NCI-H2196 treated with DMSO at 0.1 percent for 48 hours (cell line): ENCODE measurements around the gene PILRB.
A peak's percentile ranks its signal among the peaks of the same experiment; 100 is the strongest.
"Not testable (repeated sequence)": the region's sequence is repeated elsewhere in the genome, so short reads cannot be mapped to it uniquely, and the experiment has no call there.

Source experiments
- DNase-seq: peaks from one replicate; lab custom pipeline; 2025; ENCODE audit not compliant: unreplicated experiment; lab: John Stamatoyannopoulos, UW

Gene PILRB

DNA sequence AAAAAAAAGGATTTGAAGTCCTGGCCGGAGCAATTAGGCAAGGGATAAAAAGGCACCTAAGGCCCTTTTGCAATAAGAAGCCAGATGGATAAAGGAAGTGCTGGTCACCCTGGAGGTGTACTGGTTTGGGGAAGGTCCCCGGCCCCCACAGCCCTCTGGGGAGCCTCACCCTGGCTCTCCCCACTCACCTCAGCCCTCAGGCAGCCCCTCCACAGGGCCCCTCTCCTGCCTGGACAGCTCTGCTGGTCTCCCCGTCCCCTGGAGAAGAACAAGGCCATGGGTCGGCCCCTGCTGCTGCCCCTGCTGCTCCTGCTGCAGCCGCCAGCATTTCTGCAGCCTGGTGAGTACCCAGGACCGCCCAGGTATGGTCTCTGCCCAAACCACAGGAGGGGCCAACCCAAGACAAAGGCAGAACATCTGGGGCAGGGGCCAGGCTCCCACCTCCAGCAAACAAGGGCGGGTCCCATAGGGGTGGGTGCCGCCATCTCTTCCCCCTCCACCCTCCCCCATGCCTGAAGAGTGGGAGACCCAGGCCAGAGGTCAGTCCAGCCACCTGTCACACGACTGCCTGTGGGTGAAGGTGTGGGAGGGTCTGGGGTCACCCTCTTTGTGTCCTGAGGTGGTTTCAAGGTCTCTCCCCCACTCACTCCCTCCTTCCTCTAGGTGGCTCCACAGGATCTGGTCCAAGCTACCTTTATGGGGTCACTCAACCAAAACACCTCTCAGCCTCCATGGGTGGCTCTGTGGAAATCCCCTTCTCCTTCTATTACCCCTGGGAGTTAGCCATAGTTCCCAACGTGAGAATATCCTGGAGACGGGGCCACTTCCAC is at the start of gene PILRB:
PILRB (plus strand) TSS at position 91 of the 830 bp plus-strand sequence; CDS start at position 277, 186 bp downstream.
- no peak for DNase-seq

- DNase-seq = not testable (repeated sequence)
Measured at GRCh38 chr7:100318329-100318728, 39.6 kb upstream of the PILRB start.

- not testable (repeated sequence) for DNase-seq
Measured at GRCh38 chr7:100321648-100322047, 36.3 kb upstream of the PILRB start.

DNA sequence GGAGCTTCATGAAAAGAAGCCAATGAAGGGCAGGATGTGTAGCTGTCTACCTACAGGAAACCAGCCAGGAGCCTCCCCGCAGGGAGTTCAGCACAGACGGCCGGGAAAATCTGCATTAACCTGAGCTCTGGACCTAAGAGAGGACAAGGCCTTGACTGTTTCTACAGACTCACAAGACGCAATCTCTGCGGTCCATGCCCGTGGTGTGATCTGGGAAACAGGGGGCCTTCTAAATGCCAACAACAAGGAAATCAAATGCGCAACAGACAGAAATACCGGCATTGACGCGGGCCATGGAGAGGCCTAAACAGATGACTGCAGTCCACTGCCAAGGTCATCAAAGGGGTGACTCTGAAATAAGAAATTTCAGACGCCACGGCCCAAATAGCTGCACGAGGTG is 33.7 kb upstream of the PILRB start:
- DNase-seq = not testable (repeated sequence)

- not testable (repeated sequence) for DNase-seq
Measured at GRCh38 chr7:100325671-100326070, 32.2 kb upstream of the PILRB start.

GRCh38 chr7:100326914-100327313 is 31.0 kb upstream of the PILRB start:
- not testable (repeated sequence) for DNase-seq

DNA sequence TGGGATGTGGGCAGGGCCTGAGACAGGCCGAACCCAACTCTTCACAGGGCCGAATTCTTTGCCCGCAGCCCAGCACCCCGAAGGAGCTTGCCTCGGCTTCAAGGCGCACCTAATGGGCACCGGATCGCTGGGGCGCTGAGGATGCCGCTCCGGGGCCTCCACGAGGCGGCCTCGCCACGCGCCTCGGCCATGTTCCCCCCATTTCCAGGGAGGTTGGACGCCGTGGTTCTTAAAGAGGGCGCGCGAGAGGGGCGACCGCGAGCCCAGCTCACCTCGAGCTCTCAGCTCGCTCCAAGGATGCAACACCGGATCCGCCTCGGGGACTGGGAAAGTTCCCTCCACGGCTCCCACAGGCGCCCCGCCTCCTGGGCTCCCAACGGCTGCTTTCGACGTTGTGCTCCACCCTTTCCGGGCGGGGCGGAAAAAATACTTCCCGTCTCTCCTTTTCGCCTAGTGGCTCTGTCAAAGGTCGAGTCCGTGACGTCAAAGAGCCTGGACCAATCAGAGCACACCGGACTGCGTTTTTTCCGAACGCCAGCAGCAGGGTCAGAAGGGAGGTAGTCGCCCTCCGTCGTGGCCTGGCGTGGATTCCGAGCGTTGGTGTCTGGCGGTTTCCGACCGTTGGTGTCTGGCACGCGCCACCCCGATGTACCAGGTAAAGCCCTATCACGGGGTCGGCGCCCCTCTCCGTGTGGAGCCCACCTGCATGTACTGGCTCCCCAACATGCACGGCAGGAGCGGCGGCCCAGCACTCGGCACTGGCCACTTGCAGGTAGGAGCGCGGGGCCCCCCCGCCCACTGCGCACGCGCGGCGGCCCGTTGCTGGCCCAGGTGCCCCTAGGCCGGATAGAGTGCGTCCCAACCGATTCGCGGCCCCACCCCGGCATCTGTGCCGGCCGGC is 22.1 kb upstream of the PILRB start:
- DNase-seq = peak; percentile 80

GRCh38 chr7:100338083-100338696 is 19.7 kb upstream of the PILRB start:
- DNase-seq = not testable (repeated sequence)

DNA sequence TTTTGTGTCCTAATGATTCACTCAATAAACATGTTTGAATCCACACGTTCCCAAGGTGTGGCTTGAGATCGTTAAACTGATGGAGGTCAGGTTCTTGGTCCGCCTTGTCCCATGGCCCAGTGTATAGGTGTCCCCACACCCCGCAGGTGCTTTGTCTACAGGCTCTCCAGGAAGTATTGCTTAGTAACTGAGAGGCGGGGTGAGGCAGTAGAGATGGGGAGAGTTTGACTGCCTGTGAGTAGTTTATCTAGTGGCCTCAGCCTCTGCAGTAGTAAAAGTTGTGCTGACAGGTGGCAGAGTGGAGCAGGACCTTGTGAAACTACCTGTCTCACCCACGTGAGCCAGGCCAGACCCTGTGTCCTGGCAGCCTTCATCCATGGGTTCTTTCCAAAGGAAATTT is 16.6 kb upstream of the PILRB start:
- not testable (repeated sequence) for DNase-seq

- no peak for DNase-seq
Measured at GRCh38 chr7:100342765-100343164, 15.2 kb upstream of the PILRB start.

DNA sequence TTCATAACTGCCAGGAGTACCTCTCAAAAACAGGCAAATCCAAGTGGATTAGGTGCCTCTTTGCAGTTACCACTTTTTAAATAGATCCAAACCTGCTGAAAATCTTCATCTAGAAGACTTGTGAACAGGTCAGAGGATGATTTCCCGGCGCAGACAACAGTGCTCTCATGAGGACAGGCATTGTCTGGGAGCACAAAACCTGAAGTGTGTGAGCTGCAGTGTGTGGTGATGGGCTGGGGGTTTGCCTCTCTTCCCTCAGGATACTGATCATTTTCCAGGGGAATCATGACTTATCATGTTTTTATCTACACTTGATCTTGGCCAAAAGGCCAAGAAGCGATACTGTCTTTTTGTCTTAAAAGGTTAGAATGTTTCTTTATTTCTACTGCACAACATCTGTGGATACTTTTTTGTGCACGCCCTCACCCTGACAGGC is 13.8 kb upstream of the PILRB start:
- DNase-seq = not testable (repeated sequence)

DNA sequence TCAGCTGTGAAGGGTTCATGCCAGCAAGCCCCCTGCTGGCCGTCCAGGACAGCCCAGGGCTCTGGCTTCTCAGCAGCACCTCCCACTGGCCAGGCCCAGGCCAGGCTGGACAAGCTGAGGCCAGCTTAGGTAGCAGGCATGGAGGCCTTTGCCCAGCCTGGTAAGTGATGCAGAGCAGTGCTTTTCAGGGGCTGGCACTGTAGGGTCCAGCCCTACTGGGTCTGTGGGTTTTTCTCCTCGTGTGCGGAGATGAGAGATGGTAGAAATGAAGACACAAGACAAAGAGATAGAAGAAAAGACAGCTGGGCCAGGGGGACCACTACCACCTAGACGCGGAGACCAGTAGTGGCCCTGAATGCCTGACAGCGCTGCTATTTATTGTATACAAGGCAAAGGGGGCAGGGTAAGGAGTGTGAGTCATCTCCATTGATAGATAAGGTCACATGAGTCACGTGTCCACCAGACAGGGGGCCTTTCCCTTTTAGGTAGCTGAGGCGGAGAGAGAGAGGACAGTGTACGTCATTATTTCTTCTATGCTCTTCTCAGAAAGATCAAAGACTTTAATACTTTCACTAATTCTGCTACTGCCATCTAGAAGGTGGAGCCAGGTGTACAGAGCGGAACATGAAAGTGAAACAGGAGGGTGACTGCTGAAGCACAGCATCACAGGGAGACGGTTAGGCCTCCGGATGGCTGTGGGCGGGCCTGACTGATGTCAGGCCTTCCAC is 13.2 kb upstream of the PILRB start:
- not testable (repeated sequence) for DNase-seq

DNA sequence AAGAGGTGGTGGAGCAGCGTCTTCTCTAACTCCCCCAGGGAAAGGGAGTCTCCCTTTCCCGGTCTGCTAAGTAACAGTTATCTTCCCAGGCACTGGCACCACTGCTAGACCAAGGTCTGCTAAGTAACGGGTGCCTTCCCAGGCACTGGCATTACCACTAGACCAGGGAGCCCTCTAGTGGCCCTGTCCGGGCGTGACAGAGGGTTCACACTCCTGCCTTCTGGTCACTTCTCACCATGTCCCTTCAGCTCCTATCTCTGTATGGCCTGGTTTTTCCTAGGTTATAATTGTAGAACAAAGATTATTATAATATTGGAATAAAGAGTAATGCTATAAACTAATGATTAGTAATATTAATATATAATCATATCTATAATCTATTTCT is 12.6 kb upstream of the PILRB start:
- peak; percentile 28 for DNase-seq

DNA sequence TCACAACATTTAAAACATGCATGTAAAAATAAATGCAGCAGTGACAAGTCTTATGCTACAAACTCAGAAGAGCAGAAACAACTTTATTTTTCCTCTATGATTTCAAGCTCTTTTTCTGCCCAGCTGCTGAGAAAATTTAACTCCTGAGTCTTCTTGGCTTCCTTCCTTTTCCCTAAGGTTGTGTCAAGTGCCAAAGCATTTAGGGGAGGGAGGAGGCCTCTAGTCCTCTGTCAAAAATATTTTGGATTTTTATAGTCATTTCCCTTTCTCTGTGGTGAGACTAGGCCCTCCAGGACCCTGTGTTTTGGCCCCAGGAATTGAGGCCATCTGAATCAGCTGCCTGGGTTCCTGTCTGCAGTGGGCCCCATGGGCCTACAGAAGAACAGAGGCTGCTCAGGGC is 11.0 kb upstream of the PILRB start:
- no peak for DNase-seq

GRCh38 chr7:100348805-100349204 is 9.1 kb upstream of the PILRB start:
- DNase-seq = no peak

DNA sequence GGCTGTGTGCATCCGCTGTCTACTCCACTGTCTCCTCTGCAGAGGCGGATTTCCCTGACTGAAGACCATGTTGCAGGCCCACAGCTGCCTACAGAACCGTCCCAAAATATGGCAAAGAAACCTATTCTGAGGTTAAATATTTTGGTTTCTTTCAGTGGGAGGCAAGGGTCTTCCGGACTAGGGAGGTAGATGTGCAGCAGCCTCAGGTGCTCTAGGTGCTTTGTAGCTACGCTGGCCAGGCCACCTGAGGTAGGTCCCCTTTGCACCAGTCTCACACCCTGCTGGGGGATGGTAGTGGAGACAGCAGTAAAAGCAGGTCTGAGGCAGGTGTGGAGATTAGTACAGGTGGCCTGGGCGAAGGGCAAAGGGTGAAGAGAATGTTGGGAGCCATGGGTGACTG is 8.2 kb upstream of the PILRB start:
- DNase-seq = no peak

GRCh38 chr7:100351657-100352058 is 6.3 kb upstream of the PILRB start:
- DNase-seq = no peak

DNA sequence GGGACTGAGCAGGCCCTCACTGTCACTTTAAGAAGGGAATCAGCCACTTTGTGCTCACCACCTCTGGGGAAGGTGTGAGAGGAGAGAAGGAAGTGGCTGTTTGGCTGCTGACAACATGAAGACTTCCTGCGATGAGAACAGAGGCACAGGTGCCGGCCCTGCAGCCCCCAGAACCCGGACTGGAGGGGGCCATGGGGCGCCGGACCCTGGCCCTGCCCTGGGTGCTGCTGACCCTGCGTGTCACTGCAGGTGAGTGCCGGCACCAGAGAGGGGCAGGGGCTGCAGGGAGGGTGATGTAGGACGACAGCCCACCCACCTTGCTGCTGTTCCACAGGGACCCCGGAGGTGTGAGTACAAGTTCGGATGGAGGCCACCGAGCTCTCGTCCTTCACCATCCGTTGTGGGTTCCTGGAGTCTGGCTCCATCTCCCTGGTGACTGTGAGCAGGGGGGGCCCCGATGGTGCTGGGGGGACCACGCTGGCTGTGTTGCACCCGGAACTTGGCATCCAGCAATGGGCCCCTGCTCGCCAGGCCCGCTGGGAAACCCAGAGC is 5.6 kb upstream of the PILRB start:
- not testable (repeated sequence) for DNase-seq

GRCh38 chr7:100352984-100353684 is 4.8 kb upstream of the PILRB start:
- no peak for DNase-seq
